Umbilical cord (tissue), 2 donors: ENCODE data around the gene SGIP1. TPM values are rescaled to one million over a fixed set of nuclear protein-coding genes. Genes with fewer than 3 reads are reported as not detected.
"Not testable (repeated sequence)": the region's sequence is repeated elsewhere in the genome, so short reads cannot be mapped to it uniquely, and the experiment has no call there.

ENCODE experiments used
- DNase-seq: peaks from one replicate; pipeline ENCODE4 v3.0.0-alpha.2; 2015; ENCODE audit warnings: low spot score
- total RNA-seq: library from RNA; depleted of rRNA; stranded (reverse); fragments of >200 nt; gene quantifications from one replicate; pipeline ENCODE4 v1.2.3, GENCODE V29; 2014; ENCODE audit warnings: low replicate concordance; ENCODE audit not compliant: insufficient read depth

Gene SGIP1
- total RNA-seq, 1 donor from 2014 or later: 4.3 TPM

- no peak for DNase-seq
Observed at GRCh38 chr1:66552829-66553228, 18.9 kb downstream of the SGIP1 start.

GRCh38 chr1:66553846-66554245, 19.9 kb downstream of the SGIP1 start:
- no peak for DNase-seq

DNA sequence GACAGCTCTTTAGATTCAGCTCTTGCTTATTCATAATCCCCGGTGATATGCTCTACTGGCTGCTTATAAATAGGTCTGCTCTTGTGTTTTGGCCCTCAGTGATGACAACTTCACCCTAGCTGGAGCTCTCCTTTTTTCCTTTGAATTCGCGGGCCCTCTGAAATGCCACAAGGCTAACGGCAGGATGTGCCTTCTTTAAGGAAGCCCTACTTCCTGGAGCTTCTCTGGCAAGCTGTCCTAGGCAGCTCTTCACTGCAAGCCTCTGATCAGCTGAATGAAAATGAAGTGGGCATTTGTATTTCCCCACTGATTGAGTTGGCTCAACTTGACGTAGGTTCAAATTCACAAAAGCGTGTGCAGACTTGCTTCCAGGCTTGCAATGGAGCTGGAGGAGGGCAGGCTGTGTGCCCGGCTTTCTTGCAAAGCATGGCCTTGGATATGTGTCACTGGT, 22.2 kb downstream of the SGIP1 start:
- no peak for DNase-seq

- no peak for DNase-seq
Observed at GRCh38 chr1:66557157-66557556, 23.2 kb downstream of the SGIP1 start.

- DNase-seq: no peak
Observed at GRCh38 chr1:66559517-66559916, 25.6 kb downstream of the SGIP1 start.

GRCh38 chr1:66562561-66562960, 28.6 kb downstream of the SGIP1 start:
- DNase-seq: no peak

GRCh38 chr1:66563094-66563800, 29.3 kb downstream of the SGIP1 start:
- peak; percentile 18 for DNase-seq

DNA sequence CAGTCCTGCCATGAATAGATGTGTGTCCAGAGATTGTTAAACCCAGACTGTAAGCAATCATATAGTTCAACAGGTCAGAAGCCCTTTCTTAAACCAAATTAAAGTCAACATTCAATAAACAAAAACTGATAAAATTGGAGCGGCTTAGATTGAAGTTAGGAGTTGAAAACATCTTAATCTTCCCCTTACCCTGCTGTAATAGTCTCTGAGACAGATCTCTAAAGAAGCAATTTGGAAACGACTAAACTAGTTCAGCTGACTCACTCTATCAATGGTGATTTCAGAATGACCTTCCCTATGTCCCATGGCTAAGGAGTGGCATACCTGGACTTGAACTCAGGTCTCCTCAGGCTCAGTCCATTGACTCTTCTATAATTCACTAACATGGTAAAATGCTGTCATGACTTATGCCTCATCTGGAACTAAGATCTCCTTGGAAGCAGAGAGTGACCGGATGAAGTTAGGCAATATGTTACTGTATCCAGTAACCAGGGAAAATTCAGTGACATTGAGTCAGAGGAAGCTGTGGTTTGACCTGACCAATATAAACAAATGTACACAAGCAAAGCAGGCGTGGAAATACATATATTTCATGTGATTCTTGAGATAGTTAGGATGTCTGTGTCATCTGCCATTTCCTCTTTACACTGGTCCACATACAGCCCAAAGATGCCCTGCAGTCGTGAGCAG, 30.1 kb downstream of the SGIP1 start:
- no peak for DNase-seq

- DNase-seq: no peak
Observed at GRCh38 chr1:66570196-66570595, 36.2 kb downstream of the SGIP1 start.

DNA sequence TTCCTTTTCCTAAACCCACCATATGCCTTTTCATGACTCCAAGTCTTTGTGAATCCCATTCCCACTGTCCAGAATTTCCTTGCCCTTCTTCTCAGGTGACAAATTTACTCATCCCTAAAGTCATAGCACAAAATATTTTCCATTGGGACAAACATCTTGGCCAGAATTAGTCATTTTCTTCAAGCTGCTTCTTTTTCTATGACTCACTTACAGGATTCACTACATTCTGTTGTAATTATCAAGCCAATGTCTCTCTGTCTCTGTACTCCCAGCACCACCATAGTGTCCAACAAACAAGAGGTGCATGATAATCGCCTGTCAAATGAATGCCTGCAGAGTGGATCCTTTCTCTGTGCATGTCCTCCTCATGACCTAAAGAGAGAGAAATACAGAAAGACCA, 37.8 kb downstream of the SGIP1 start:
- DNase-seq: no peak

DNA sequence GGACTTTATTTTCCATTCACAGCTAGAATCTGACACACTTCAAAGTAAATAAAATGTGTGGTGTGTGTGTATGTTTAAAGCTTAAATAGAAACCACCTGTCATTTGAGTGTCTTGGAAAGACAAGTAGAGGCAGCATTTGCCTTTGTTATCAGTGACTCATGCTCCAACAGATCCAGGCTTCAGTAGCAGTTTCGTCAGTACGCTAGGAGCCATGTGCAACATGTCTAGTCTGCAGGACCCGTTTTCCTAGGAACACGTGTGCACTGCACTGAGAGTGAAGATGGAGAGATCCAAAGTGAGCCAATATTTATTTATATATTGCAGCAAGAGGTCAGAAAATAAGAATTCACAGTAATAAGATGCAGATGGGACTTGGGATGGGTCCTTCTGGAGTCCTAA, 41.8 kb downstream of the SGIP1 start:
- peak; percentile 94 for DNase-seq

GRCh38 chr1:66576645-66577044, 42.7 kb downstream of the SGIP1 start:
- DNase-seq: peak; percentile 86

DNA sequence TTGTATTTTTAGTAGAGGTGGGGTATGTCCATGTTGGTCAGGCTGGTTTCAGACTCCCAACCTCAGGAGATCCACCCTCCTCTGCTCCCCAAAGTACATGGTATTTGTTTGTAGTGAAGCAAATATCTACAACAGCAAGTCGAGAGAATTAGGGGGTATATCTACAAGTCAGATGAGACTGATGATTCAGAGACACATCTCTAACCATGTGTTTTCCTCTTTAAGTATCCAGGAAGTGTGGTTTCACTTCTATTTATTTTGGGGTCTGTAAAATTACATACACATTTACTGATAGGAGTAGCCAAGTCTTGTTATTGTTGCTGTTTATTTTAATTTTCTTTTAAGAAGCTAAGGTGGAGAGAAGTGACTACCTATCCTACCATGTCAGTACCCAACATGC, 44.9 kb downstream of the SGIP1 start:
- no peak for DNase-seq

- DNase-seq: no peak
Observed at GRCh38 chr1:66580081-66580480, 46.1 kb downstream of the SGIP1 start.

DNA sequence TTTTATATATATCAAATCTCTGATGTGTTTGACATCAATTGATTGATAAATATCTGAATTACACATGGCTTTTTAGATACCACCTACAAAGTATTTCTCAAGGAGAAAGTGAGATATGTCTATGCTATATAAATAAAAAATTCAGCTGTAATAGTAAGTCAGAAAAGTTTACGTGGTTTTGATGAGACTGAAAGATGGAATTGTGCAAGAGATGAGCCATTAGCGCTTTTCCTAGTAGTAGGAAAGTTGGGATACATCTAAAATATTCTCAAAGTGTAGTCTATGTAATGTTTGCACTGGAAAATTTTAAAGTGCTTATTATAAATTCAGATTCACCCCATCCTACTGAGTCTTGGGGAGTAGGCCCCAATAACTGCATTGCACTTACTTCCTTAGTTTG, 49.1 kb downstream of the SGIP1 start:
- DNase-seq: no peak

- DNase-seq: no peak
Observed at GRCh38 chr1:66585002-66585401, 51.0 kb downstream of the SGIP1 start.

- no peak for DNase-seq
Observed at GRCh38 chr1:66589326-66589725, 55.4 kb downstream of the SGIP1 start.

- DNase-seq: not testable (repeated sequence)
Observed at GRCh38 chr1:66592106-66592507, 58.2 kb downstream of the SGIP1 start.

DNA sequence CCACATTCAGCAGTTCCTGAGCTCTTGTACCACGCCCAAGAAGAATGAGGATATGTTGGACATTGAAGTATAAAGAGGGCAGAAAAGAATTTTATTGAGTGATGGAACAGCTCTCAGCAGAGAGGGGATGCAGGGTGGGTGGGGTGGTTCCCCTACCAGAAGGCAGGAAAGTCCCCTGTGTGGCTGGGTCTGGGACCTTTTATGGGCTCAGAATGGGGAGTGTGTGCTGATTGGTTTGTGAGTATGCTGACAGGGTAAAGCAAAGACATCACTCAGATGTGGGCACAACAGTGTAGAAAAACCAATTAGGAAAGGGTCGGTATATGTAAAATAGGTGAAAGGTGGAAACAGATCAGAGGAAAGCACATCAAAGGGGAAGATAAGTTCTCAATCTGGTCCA, 62.2 kb downstream of the SGIP1 start:
- no peak for DNase-seq

GRCh38 chr1:66597500-66597899, 63.5 kb downstream of the SGIP1 start:
- DNase-seq: peak; percentile 13

- DNase-seq: peak; percentile 88
Observed at GRCh38 chr1:66598670-66599069, 64.7 kb downstream of the SGIP1 start.

DNA sequence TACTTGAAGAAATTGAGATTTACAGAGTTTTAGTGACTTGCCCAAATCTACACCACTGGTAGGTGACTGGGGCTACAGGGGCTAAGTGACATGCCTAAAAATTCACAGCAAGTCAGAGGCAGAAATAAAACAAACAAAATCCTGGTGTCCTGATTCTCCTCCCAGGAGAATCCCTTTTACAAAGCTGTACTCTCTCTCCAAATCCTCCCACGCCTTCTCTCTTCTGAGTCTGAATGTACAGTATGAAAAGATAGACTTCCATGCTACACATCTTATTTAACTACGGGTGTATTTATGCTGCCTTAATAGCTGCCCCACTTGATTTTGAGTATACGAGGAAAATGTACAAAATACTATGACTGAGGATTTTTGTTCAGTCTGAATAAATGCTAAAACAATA, 65.4 kb downstream of the SGIP1 start:
- DNase-seq: peak; percentile 62
